ENCODE measurements around the gene LRRC45.

DNA sequence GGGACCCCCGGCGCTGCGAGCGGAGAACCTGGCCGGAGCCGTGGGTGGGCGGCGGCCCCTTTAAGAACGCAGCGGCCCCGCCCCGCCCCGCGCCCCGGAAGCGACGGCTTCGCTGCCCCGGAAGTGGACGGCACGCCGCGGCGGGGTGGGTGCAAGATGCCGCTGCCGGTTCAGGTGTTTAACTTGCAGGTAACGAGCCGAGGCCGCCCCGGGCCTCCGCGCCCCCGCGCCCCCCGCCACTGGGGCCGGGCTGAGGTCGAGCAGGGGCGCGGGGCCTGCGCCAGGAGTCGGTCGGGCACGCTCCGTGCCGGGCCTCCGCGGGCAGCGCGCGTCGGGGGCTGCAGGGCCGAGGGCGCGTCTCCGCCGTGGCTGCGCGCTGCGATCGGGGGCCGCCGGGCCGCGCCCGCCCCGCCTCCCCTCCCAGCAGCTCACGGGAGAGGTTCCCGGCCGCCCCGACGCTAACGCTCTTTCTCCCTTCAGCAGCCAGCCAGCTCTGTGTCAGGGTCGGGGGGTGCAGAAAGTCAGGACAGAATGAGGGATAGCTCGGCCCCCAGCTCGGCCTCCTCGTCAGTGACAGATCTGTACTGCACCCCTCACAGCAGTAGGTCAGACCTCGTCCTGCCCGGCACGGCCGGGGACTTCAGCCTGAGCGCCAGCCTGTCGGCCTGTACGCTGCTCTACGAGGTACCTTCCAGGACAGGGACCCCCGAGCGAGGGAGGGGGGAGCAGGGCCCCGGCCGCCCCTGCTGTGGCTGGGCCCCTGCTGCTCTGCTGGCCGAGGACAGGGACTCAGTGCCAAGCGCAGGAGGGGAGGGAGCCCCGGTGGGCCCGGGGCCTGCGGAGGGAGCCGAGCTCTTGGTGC lies 28.9 kb downstream of the LRRC45 start, which contains the start of the genes GPS1 and RFNG:
- TF ChIP-seq, protein P1, sequence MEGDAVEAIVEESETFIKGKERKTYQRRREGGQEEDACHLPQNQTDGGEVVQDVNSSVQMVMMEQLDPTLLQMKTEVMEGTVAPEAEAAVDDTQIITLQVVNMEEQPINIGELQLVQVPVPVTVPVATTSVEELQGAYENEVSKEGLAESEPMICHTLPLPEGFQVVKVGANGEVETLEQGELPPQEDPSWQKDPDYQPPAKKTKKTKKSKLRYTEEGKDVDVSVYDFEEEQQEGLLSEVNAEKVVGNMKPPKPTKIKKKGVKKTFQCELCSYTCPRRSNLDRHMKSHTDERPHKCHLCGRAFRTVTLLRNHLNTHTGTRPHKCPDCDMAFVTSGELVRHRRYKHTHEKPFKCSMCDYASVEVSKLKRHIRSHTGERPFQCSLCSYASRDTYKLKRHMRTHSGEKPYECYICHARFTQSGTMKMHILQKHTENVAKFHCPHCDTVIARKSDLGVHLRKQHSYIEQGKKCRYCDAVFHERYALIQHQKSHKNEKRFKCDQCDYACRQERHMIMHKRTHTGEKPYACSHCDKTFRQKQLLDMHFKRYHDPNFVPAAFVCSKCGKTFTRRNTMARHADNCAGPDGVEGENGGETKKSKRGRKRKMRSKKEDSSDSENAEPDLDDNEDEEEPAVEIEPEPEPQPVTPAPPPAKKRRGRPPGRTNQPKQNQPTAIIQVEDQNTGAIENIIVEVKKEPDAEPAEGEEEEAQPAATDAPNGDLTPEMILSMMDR (conservative IDR thresholded peaks at IDR 0.05; ENCODE audit: low read length), result no peak
- no peak for TF ChIP-seq EZH2phosphoT487 (IDR thresholded peaks at IDR 0.05; ENCODE audit: borderline replicate concordance, low read depth, low read length)
